A549 (cell line): Measurements from ENCODE around the gene DCAF4. TPM values are rescaled to one million over a fixed set of nuclear protein-coding genes. Genes with fewer than 3 reads are reported as not detected.

Experiments
- ATAC-seq, 2 experiments: fragments of 200-7000 bp in 1 of 2; fragments of >200 bp in 1 of 2; cut with Nextera tagmentation in 1 of 2; cut with Tn5 transposase in 1 of 2; 3 replicates each; pipeline versions ENCODE4 v1.8.0 to v1.9.1; 2018 to 2020; ENCODE audit warnings: mild to moderate bottlenecking in 1 of 2, moderate library complexity in 1 of 2
- CTCF ChIA-PET: fragments of 300-600 bp; sonication (Branson Sonifier 250); formaldehyde crosslinking; extraction: SDS; loops from one replicate; lab custom pipeline; 2021; ENCODE audit warnings: antibody characterized with exemption, inconsistent platforms; lab: Yijun Ruan, JAX
- POLR2A ChIA-PET: fragments of 350-600 bp; formaldehyde crosslinking; extraction: SDS; loops from one replicate; lab custom pipeline; 2021; ENCODE audit warnings: antibody characterized with exemption, inconsistent platforms; lab: Yijun Ruan, JAX
- DNase-seq, 2 experiments: peaks; one replicate each; pipeline versions ENCODE4 v3.0.0 to v3.0.0-alpha.2; 2011 to 2016; ENCODE audit warnings: low read depth in 1 of 2, low spot score in 1 of 2
- FAIRE-seq: peaks from 2 replicates; lab custom pipeline; 2011; peaks lifted over from hg19 to GRCh38; lab: Jason Lieb, UNC
- H3K27ac ChIP-seq, 2 experiments: fragments of >200 bp; sonication (Bioruptor Twin); formaldehyde crosslinking; 3 replicates each; pipeline ENCODE4 v1.5.1; 2016 to 2017
- H3K4me1 ChIP-seq: fragments of >200 bp; sonication (Bioruptor Twin); formaldehyde crosslinking; 3 replicates; pipeline ENCODE4 v1.6.1; 2016
- H3K4me2 ChIP-seq: fragments of >200 bp; sonication (Bioruptor Twin); formaldehyde crosslinking; 3 replicates; pipeline ENCODE4 v1.6.1; 2016
- H3K4me3 ChIP-seq: fragments of >200 bp; sonication (Bioruptor Twin); formaldehyde crosslinking; 3 replicates; pipeline ENCODE4 v1.5.1; 2016
- H3K9me3 ChIP-seq: fragments of >200 bp; sonication (Bioruptor Twin); formaldehyde crosslinking; 3 replicates; pipeline ENCODE4 v1.6.1; 2016
- CBX8 ChIP-seq: fragments of 200-600 bp; sonication (generic); IDR thresholded peaks from 2 replicates; pipeline ENCODE4 v1.6.1; 2016
- CEBPB ChIP-seq, 2 experiments: fragments of >200 bp in 1 of 2; sonication (Bioruptor Twin) in 1 of 2; formaldehyde crosslinking in 1 of 2; IDR thresholded peaks; 2 replicates each; pipeline ENCODE4 v1.6.1; 2012 to 2016
- CHD4 ChIP-seq: fragments of 200-600 bp; sonication (generic); IDR thresholded peaks from 2 replicates; pipeline ENCODE4 v1.6.1; 2016; ENCODE audit warnings: antibody characterized with exemption, mild to moderate bottlenecking, borderline replicate concordance
- EHF ChIP-seq: fragments of 250-450 bp; sonication (Bioruptor Pico); IDR thresholded peaks from 2 replicates; pipeline ENCODE4 v1.5.0; 2020; ENCODE audit warnings: mild to moderate bottlenecking
- FOSL2 ChIP-seq, 2 experiments: fragments of 450-650 bp in 1 of 2; fragments of >200 bp in 1 of 2; sonication (Bioruptor Twin) in 1 of 2; formaldehyde crosslinking; IDR thresholded peaks; 2 replicates each; pipeline versions ENCODE4 v1.5.0 to v1.6.1; 2016 to 2020; ENCODE audit warnings: mild to moderate bottlenecking in 1 of 2, moderate library complexity in 1 of 2
- JUNB ChIP-seq: fragments of >200 bp; sonication (Bioruptor Twin); formaldehyde crosslinking; IDR thresholded peaks from 2 replicates; pipeline ENCODE4 v1.6.1; 2016
- MAFK ChIP-seq: fragments of 450-650 bp; IDR thresholded peaks from 2 replicates; pipeline ENCODE4 v1.6.1; 2014; ENCODE audit not compliant: partially characterized antibody
- MAZ ChIP-seq: fragments of 150-350 bp; IDR thresholded peaks from 2 replicates; pipeline ENCODE4 v1.6.1; 2014; ENCODE audit warnings: antibody characterized with exemption, low read depth, low read length, borderline replicate concordance
- NPAS2 ChIP-seq: fragments of 250-450 bp; sonication (Bioruptor Pico); IDR thresholded peaks from 2 replicates; pipeline ENCODE4 v1.8.0; 2022; ENCODE audit warnings: mild to moderate bottlenecking, moderate library complexity, borderline replicate concordance
- NR3C1 ChIP-seq: fragments of >200 bp; sonication (Bioruptor Twin); formaldehyde crosslinking; IDR thresholded peaks from 3 replicates; pipeline ENCODE4 v1.6.1; 2017
- RAD21 ChIP-seq, 2 experiments: fragments of >200 bp in 1 of 2; sonication (Bioruptor Twin) in 1 of 2; formaldehyde crosslinking in 1 of 2; IDR thresholded peaks in 1 of 2; conservative IDR thresholded peaks in 1 of 2; 2 replicates in 1 of 2; 3 replicates in 1 of 2; pipeline ENCODE4 v1.6.1; 2012 to 2018; ENCODE audit warnings: inconsistent platforms in 1 of 2
- SREBF2 ChIP-seq: fragments of 450-650 bp; IDR thresholded peaks from 2 replicates; pipeline ENCODE4 v1.6.1; 2014; ENCODE audit warnings: mild to moderate bottlenecking, moderate library complexity
- whole genome bisulfite sequencing: methylation state at CpG from one replicate; pipeline ENCODE4 v1.1.6; 2017; ENCODE audit errors: missing lambda C conversion rate; 5-methylcytosine and 5-hydroxymethylcytosine counted together
- polyA plus RNA-seq, 4 experiments: library from polyadenylated mRNA; depleted of rRNA in 3 of 4; stranded (reverse); fragments of >200 nt; fragmentation: RNase III in 1 of 4; extraction: RNeasy Plus Mini Kit Qiagen cat#74134 plus additional on column Dnase treatment in 1 of 4; gene quantifications; 2 replicates in 3 of 4; 3 replicates in 1 of 4; pipeline ENCODE4 v1.2.3, GENCODE V29; 2011 to 2017
- TF ChIP-seq, protein P1 (sequence below): fragments of 450-650 bp; IDR thresholded peaks from 2 replicates; pipeline ENCODE4 v1.6.1; 2014; ENCODE audit warnings: antibody characterized with exemption
- TF ChIP-seq, protein P2 (sequence below): fragments of >200 bp; sonication (Bioruptor Twin); formaldehyde crosslinking; IDR thresholded peaks from 2 replicates; pipeline ENCODE4 v1.6.1; 2016
- TF ChIP-seq, protein P3 (sequence below): fragments of 250-450 bp; sonication (Bioruptor Pico); IDR thresholded peaks from 2 replicates; pipeline ENCODE4 v1.5.0; 2021; ENCODE audit warnings: mild to moderate bottlenecking, moderate library complexity, borderline replicate concordance
- TF ChIP-seq, protein P4 (sequence below): fragments of 200-600 bp; sonication (generic); IDR thresholded peaks from 2 replicates; pipeline ENCODE4 v1.6.1; 2016; ENCODE audit warnings: antibody characterized with exemption, mild to moderate bottlenecking, moderate library complexity

Gene DCAF4
- polyA plus RNA-seq, 2 of the 4 experiments (the other 2 are of a cell fraction): 18.4 to 22.4 TPM

DNA sequence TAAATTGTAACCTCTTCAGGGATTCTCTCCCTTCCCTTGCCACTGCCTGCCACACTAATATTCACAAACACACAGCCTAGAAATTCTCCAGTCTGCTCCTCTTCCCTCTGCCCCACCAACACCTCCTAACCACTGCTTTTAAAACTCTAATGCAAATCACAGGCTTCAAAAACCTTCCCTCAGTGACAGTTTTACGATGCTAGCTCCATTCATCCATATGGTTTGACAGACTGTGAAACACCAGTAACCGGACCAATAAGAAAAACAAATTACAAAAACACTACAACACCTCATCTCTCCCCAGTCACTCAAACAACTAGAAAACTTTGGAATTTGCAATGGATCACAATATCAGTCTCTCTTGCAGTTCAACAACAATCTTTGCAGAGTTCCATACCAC lies 38.1 kb upstream of the DCAF4 start:
- DNase-seq (no peak), ATAC-seq (no peak), FAIRE-seq (no peak)
- CTCF ChIA-PET: interaction anchor here (1.2 to 4.3 kb wide), 4 partner anchors 16 to 373 kb away, joined by 3 to 41 read pairs (median 8); no protein-coding TSS in a partner anchor
- Histone ChIP-seq H3K4me1 (peaks cover 8% of the 10 kb centered on the region; the same call in 2 of the 3 replicates), H3K9me3 (no peaks in the 10 kb centered on the region), H3K27ac (no peak overlapping the region), H3K4me2 (no peak overlapping the region), H3K4me3 (no peak overlapping the region)
- 33% methylated on average over 2 of the region's 2 CpGs for WGBS
- POLR2A ChIA-PET: interaction anchor here (0.6 kb wide), 1 partner anchor 138 kb away, joined by 7 read pairs; no protein-coding TSS in a partner anchor
- TF ChIP-seq FOSL2 (IDR thresholded peaks at IDR 0.05): no peak
- no peak for TF ChIP-seq FOSL2 (CRISPR knock-in tag; IDR thresholded peaks at IDR 0.05)
- TF ChIP-seq RAD21 (conservative IDR thresholded peaks at IDR 0.05 in 1 of 2, IDR thresholded peaks at IDR 0.05 in 1 of 2): no peak
- TF ChIP-seq NPAS2: no peak
- TF ChIP-seq, protein P1, sequence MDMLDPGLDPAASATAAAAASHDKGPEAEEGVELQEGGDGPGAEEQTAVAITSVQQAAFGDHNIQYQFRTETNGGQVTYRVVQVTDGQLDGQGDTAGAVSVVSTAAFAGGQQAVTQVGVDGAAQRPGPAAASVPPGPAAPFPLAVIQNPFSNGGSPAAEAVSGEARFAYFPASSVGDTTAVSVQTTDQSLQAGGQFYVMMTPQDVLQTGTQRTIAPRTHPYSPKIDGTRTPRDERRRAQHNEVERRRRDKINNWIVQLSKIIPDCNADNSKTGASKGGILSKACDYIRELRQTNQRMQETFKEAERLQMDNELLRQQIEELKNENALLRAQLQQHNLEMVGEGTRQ: no peak
- no peak for TF ChIP-seq JUNB
- TF ChIP-seq CEBPB (IDR thresholded peaks at IDR 0.05): no peak
- TF ChIP-seq, protein P2, sequence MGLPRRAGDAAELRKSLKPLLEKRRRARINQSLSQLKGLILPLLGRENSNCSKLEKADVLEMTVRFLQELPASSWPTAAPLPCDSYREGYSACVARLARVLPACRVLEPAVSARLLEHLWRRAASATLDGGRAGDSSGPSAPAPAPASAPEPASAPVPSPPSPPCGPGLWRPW: no peak
- TF ChIP-seq, protein P3, sequence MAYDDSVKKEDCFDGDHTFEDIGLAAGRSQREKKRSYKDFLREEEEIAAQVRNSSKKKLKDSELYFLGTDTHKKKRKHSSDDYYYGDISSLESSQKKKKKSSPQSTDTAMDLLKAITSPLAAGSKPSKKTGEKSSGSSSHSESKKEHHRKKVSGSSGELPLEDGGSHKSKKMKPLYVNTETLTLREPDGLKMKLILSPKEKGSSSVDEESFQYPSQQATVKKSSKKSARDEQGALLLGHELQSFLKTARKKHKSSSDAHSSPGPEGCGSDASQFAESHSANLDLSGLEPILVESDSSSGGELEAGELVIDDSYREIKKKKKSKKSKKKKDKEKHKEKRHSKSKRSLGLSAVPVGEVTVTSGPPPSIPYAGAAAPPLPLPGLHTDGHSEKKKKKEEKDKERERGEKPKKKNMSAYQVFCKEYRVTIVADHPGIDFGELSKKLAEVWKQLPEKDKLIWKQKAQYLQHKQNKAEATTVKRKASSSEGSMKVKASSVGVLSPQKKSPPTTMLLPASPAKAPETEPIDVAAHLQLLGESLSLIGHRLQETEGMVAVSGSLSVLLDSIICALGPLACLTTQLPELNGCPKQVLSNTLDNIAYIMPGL: no peak
- TF ChIP-seq, protein P4, sequence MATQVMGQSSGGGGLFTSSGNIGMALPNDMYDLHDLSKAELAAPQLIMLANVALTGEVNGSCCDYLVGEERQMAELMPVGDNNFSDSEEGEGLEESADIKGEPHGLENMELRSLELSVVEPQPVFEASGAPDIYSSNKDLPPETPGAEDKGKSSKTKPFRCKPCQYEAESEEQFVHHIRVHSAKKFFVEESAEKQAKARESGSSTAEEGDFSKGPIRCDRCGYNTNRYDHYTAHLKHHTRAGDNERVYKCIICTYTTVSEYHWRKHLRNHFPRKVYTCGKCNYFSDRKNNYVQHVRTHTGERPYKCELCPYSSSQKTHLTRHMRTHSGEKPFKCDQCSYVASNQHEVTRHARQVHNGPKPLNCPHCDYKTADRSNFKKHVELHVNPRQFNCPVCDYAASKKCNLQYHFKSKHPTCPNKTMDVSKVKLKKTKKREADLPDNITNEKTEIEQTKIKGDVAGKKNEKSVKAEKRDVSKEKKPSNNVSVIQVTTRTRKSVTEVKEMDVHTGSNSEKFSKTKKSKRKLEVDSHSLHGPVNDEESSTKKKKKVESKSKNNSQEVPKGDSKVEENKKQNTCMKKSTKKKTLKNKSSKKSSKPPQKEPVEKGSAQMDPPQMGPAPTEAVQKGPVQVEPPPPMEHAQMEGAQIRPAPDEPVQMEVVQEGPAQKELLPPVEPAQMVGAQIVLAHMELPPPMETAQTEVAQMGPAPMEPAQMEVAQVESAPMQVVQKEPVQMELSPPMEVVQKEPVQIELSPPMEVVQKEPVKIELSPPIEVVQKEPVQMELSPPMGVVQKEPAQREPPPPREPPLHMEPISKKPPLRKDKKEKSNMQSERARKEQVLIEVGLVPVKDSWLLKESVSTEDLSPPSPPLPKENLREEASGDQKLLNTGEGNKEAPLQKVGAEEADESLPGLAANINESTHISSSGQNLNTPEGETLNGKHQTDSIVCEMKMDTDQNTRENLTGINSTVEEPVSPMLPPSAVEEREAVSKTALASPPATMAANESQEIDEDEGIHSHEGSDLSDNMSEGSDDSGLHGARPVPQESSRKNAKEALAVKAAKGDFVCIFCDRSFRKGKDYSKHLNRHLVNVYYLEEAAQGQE: no peak
- no peak for TF ChIP-seq EHF (CRISPR knock-in tag)
- TF ChIP-seq CBX8: no peak
- TF ChIP-seq CHD4: no peak
- no peak for TF ChIP-seq SREBF2
- TF ChIP-seq MAZ: no peak

DNA sequence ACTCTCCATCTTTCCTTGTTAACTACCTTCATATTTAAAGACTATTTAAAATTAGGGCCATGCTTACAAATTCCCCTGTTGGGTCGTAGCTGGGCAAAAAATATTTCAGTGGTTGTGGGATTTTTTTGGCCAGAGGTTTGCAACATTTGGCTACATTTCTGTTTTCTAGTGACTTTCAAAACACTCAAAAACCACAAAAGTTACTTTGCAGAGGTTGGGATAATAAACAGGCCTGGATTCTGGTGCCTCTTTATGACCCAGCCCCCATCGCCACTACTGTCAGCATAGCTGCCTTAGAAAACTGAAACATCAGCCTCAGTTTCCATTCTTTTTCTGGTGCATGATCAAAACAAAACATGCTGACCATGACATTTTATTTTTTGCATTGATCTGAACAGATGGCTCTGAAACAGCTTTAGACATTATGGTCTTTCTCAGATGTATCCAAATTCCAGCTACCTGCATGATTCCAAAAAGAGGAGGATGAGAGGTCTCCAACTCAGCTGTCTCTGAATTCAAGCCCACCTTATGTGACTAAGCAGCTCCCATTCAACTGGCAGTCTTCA lies 37.5 kb upstream of the DCAF4 start:
- no peak for DNase-seq
- WGBS: 20% methylated on average over 2 of the region's 2 CpGs
- FAIRE-seq: no peak
- POLR2A ChIA-PET: interaction anchor here (0.6 kb wide), 1 partner anchor 137 kb away, joined by 7 read pairs; no protein-coding TSS in a partner anchor
- no peak for ATAC-seq
- no peak overlapping the region for H3K4me3 ChIP-seq
- no peak overlapping the region for H3K4me2 ChIP-seq
- H3K9me3 ChIP-seq: no peaks in the 10 kb centered on the region
- peaks cover 8% of the 10 kb centered on the region; the same call in 2 of the 3 replicates for H3K4me1 ChIP-seq
- no peak for TF ChIP-seq NR3C1
- TF ChIP-seq MAFK: peak; percentile 85
- TF ChIP-seq, all 56 proteins: peak for 1
- no peak overlapping the region for H3K27ac ChIP-seq
- CTCF ChIA-PET: interaction anchor here (0.9 to 4.3 kb wide), 4 partner anchors 10 to 374 kb away, joined by 3 to 41 read pairs (median 8); no protein-coding TSS in a partner anchor
